Measurements from ENCODE around the gene ZWILCH.

- TF ChIP-seq, protein P1, sequence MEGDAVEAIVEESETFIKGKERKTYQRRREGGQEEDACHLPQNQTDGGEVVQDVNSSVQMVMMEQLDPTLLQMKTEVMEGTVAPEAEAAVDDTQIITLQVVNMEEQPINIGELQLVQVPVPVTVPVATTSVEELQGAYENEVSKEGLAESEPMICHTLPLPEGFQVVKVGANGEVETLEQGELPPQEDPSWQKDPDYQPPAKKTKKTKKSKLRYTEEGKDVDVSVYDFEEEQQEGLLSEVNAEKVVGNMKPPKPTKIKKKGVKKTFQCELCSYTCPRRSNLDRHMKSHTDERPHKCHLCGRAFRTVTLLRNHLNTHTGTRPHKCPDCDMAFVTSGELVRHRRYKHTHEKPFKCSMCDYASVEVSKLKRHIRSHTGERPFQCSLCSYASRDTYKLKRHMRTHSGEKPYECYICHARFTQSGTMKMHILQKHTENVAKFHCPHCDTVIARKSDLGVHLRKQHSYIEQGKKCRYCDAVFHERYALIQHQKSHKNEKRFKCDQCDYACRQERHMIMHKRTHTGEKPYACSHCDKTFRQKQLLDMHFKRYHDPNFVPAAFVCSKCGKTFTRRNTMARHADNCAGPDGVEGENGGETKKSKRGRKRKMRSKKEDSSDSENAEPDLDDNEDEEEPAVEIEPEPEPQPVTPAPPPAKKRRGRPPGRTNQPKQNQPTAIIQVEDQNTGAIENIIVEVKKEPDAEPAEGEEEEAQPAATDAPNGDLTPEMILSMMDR (IDR thresholded peaks at IDR 0.05; ENCODE audit: insufficient read depth, low read depth, low read length) = no peak
- no peak for TF ChIP-seq EZH2 (IDR thresholded peaks at IDR 0.05; ENCODE audit: insufficient read depth, low read length)
Observed at GRCh38 chr15:66489179-66489791, 15.8 kb upstream of the ZWILCH start.

Data from astrocyte (in vitro differentiated cells and primary cell).